Parathyroid adenoma (tissue), 2 donors: ENCODE data around the gene AP1S3.
"Not testable (repeated sequence)": the region's sequence is repeated elsewhere in the genome, so short reads cannot be mapped to it uniquely, and the experiment has no call there.

ENCODE experiments used
- H2AFZ ChIP-seq: fragments of 300-600 bp; sonication (generic); one replicate; pipeline ENCODE4 v1.7.0; 2017; ENCODE audit warnings: antibody characterized with exemption, mild to moderate bottlenecking
- H3K27ac ChIP-seq: fragments of 300-600 bp; sonication (generic); one replicate; pipeline ENCODE4 v1.7.0; 2017
- H3K27me3 ChIP-seq: fragments of 300-600 bp; sonication (generic); one replicate; pipeline ENCODE4 v1.7.0; 2017; ENCODE audit warnings: low read length; ENCODE audit not compliant: control insufficient read depth, insufficient read depth
- H3K36me3 ChIP-seq: fragments of 300-600 bp; sonication (generic); one replicate; pipeline ENCODE4 v1.7.0; 2017; ENCODE audit warnings: low read length; ENCODE audit not compliant: control insufficient read depth, insufficient read depth
- H3K4me1 ChIP-seq: fragments of 300-600 bp; sonication (generic); one replicate; pipeline ENCODE4 v1.7.0; 2017; ENCODE audit warnings: control low read depth
- H3K4me2 ChIP-seq: fragments of 300-600 bp; sonication (generic); one replicate; pipeline ENCODE4 v1.7.0; 2017; ENCODE audit warnings: low read length
- H3K4me3 ChIP-seq: fragments of 300-600 bp; sonication (generic); one replicate; pipeline ENCODE4 v1.7.0; 2017; ENCODE audit warnings: low read depth, low read length
- H3K79me2 ChIP-seq: fragments of 300-600 bp; sonication (generic); one replicate; pipeline ENCODE4 v1.7.0; 2017; ENCODE audit warnings: control low read depth
- H3K9ac ChIP-seq: fragments of 300-600 bp; sonication (generic); one replicate; pipeline ENCODE4 v1.7.0; 2017; ENCODE audit warnings: mild to moderate bottlenecking
- H3K9me3 ChIP-seq: fragments of 300-600 bp; sonication (generic); one replicate; pipeline ENCODE4 v1.7.0; 2017; ENCODE audit warnings: low read length; ENCODE audit not compliant: control insufficient read depth
- CTCF ChIP-seq: fragments of 300-600 bp; sonication (generic); IDR thresholded peaks from one replicate; pipeline ENCODE4 v1.7.0; 2017; ENCODE audit warnings: antibody characterized with exemption, mild to moderate bottlenecking
- donor health status: primary hyperparathyroidism.

The AP1S3 gene

GRCh38 chr2:223800908-223801307 is 36.5 kb downstream of the AP1S3 start:
- Histone ChIP-seq H3K27me3 (no peaks in the 10 kb centered on the region), H3K36me3 (no peaks in the 10 kb centered on the region), H3K9ac (no peak overlapping the region), H3K4me1 (no peaks in the 10 kb centered on the region), H3K27ac (no peak overlapping the region), H3K79me2 (no peaks in the 10 kb centered on the region), H2AFZ (no peak overlapping the region), H3K9me3 (no peaks in the 10 kb centered on the region), H3K4me2 (no peak overlapping the region), H3K4me3 (no peak overlapping the region)
- TF ChIP-seq CTCF, result no peak

GRCh38 chr2:223797811-223798721 is 39.3 kb downstream of the AP1S3 start:
- Histone ChIP-seq H3K27me3 (no peaks in the 10 kb centered on the region), H3K4me2 (no peak overlapping the region), H3K9ac (no peak overlapping the region), H3K4me3 (no peak overlapping the region), H3K79me2 (peaks cover 4% of the 10 kb centered on the region), H3K27ac (no peak overlapping the region), H3K36me3 (no peaks in the 10 kb centered on the region), H2AFZ (no peak overlapping the region), H3K4me1 (no peaks in the 10 kb centered on the region), H3K9me3 (no peaks in the 10 kb centered on the region)
- TF ChIP-seq CTCF, result peak; percentile 60

- Histone ChIP-seq H3K36me3 (no peaks in the 10 kb centered on the region), H3K9me3 (no peaks in the 10 kb centered on the region), H3K4me3 (no peak overlapping the region)
Observed at GRCh38 chr2:223797037-223797436, 40.3 kb downstream of the AP1S3 start.

GRCh38 chr2:223789423-223789822 is 48.0 kb downstream of the AP1S3 start:
- Histone ChIP-seq H3K36me3 (no peaks in the 10 kb centered on the region), H3K9ac (no peak overlapping the region), H3K9me3 (no peaks in the 10 kb centered on the region), H3K4me2 (no peak overlapping the region), H3K4me1 (no peaks in the 10 kb centered on the region), H3K27me3 (no peaks in the 10 kb centered on the region), H3K4me3 (no peak overlapping the region), H3K79me2 (peaks cover 5% of the 10 kb centered on the region), H3K27ac (no peak overlapping the region), H2AFZ (no peak overlapping the region)
- no peak for TF ChIP-seq CTCF

More at GRCh38 chr2:223797037-223797436, 40.3 kb downstream of the AP1S3 start:
- no peaks in the 10 kb centered on the region for H3K4me1 ChIP-seq
- H3K27me3 ChIP-seq, result no peaks in the 10 kb centered on the region
- H3K79me2 ChIP-seq, result peaks cover 5% of the 10 kb centered on the region
- H3K4me2 ChIP-seq, result no peak overlapping the region
- no peak overlapping the region for H3K9ac ChIP-seq
- no peak for TF ChIP-seq CTCF
- no peak overlapping the region for H3K27ac ChIP-seq
- no peak overlapping the region for H2AFZ ChIP-seq

- Histone ChIP-seq H3K4me2 (no peak overlapping the region), H3K4me3 (no peak overlapping the region), H2AFZ (no peak overlapping the region), H3K27me3 (no peaks in the 10 kb centered on the region), H3K36me3 (no peaks in the 10 kb centered on the region), H3K9ac (no peak overlapping the region), H3K4me1 (no peaks in the 10 kb centered on the region), H3K27ac (no peak overlapping the region), H3K79me2 (peaks cover 5% of the 10 kb centered on the region), H3K9me3 (no peaks in the 10 kb centered on the region)
- TF ChIP-seq CTCF, result no peak
Observed at GRCh38 chr2:223788826-223789225, 48.6 kb downstream of the AP1S3 start.

- not testable (repeated sequence) for H3K79me2 ChIP-seq, H3K4me3 ChIP-seq, H3K27me3 ChIP-seq, H3K9me3 ChIP-seq, H2AFZ ChIP-seq, H3K36me3 ChIP-seq, H3K4me1 ChIP-seq, H3K4me2 ChIP-seq, H3K27ac ChIP-seq, H3K9ac ChIP-seq
Observed at GRCh38 chr2:223788106-223788505, 49.3 kb downstream of the AP1S3 start.
